A172 (cell line): ENCODE measurements around the gene RBAK. TPM values are rescaled to one million over a fixed set of nuclear protein-coding genes. Genes with fewer than 3 reads are reported as not detected.
A peak's percentile ranks its signal among the peaks of the same experiment; 100 is the strongest.
"Not testable (repeated sequence)": the region's sequence is repeated elsewhere in the genome, so short reads cannot be mapped to it uniquely, and the experiment has no call there.

Experiments used
- DNase-seq: peaks from one replicate; pipeline ENCODE4 v3.0.0-alpha.2; 2015; ENCODE audit warnings: low spot score
- total RNA-seq: library from RNA; depleted of rRNA; stranded (reverse); fragments of >200 nt; shearing (Covaris generic); gene quantifications from 2 replicates; pipeline ENCODE4 v1.2.3, GENCODE V29; 2014

Gene RBAK
- total RNA-seq, 1 experiment from 2014 or later: 14.2 TPM

GRCh38 chr7:5050676-5051075 is 5.0 kb downstream of the RBAK start:
- DNase-seq: no peak

- not testable (repeated sequence) for DNase-seq
Measured at GRCh38 chr7:5051731-5052130, 6.1 kb downstream of the RBAK start.

- DNase-seq: no peak
Measured at GRCh38 chr7:5053175-5053574, 7.5 kb downstream of the RBAK start.

GRCh38 chr7:5063698-5064097 is 18.0 kb downstream of the RBAK start:
- no peak for DNase-seq

GRCh38 chr7:5064391-5065106 is 18.9 kb downstream of the RBAK start:
- no peak for DNase-seq

- no peak for DNase-seq
Measured at GRCh38 chr7:5065107-5065407, 19.4 kb downstream of the RBAK start.

- DNase-seq: no peak
Measured at GRCh38 chr7:5068521-5068920, 22.9 kb downstream of the RBAK start.

GRCh38 chr7:5070206-5070605 is 24.5 kb downstream of the RBAK start:
- no peak for DNase-seq

- DNase-seq: not testable (repeated sequence)
Measured at GRCh38 chr7:5075187-5075586, 29.5 kb downstream of the RBAK start.

GRCh38 chr7:5077740-5078139 is 32.1 kb downstream of the RBAK start:
- no peak for DNase-seq

GRCh38 chr7:5082806-5083205 is 37.1 kb downstream of the RBAK start:
- DNase-seq: no peak

GRCh38 chr7:5083311-5083711 is 37.7 kb downstream of the RBAK start:
- DNase-seq: no peak

GRCh38 chr7:5086256-5086655 is 40.6 kb downstream of the RBAK start:
- no peak for DNase-seq

GRCh38 chr7:5088228-5088833 is 42.7 kb downstream of the RBAK start:
- DNase-seq: peak; percentile 13

- no peak for DNase-seq
Measured at GRCh38 chr7:5088906-5089305, 43.2 kb downstream of the RBAK start.

GRCh38 chr7:5093948-5094347 is 48.3 kb downstream of the RBAK start:
- no peak for DNase-seq

- peak; percentile 27 for DNase-seq
Measured at GRCh38 chr7:5094641-5095040, 49.0 kb downstream of the RBAK start.

GRCh38 chr7:5116359-5116758 is 70.7 kb downstream of the RBAK start:
- no peak for DNase-seq

GRCh38 chr7:5117095-5117970 is 71.7 kb downstream of the RBAK start:
- DNase-seq: no peak
